SU-DHL-6 (cell line): ENCODE measurements around the gene FITM1.

Experiments
- H2AFZ ChIP-seq: fragments of 200-600 bp; sonication (generic); 2 replicates; pipeline ENCODE4 v1.6.1; 2014; ENCODE audit warnings: low read depth, mild to moderate bottlenecking, moderate library complexity, mixed read lengths, antibody characterized with exemption, low read length; ENCODE audit not compliant: severe bottlenecking
- H3F3A ChIP-seq: fragments of 200-600 bp; shearing (Covaris generic); 2 replicates; pipeline ENCODE4 v1.6.0; 2016; ENCODE audit warnings: antibody characterized with exemption, mild to moderate bottlenecking; ENCODE audit not compliant: insufficient read depth
- H3K27ac ChIP-seq: fragments of 200-600 bp; sonication (generic); 2 replicates; pipeline ENCODE4 v1.5.1; 2016; ENCODE audit warnings: low read depth, mild to moderate bottlenecking, low read length, moderate library complexity, mixed read lengths
- H3K27me3 ChIP-seq: fragments of 200-600 bp; sonication (generic), shearing (Covaris generic); 2 replicates; pipeline ENCODE4 v1.6.0; 2014; ENCODE audit warnings: mild to moderate bottlenecking, low read length
- H3K36me3 ChIP-seq: fragments of 200-600 bp; sonication (generic); 2 replicates; pipeline ENCODE4 v1.6.1; 2014; ENCODE audit warnings: mild to moderate bottlenecking, low read length, mixed read lengths
- H3K4me2 ChIP-seq: fragments of 300-600, 200-600 bp; shearing (Covaris generic), sonication (generic); 2 replicates; pipeline ENCODE4 v1.6.0; 2014; ENCODE audit warnings: low read length, low read depth, mild to moderate bottlenecking; ENCODE audit not compliant: poor library complexity, severe bottlenecking
- H3K4me3 ChIP-seq: fragments of 200-600 bp; sonication (generic); 2 replicates; pipeline ENCODE4 v1.5.1; 2014; ENCODE audit warnings: antibody characterized with exemption, low read length, mild to moderate bottlenecking, mixed read lengths; ENCODE audit not compliant: insufficient read depth, poor library complexity, severe bottlenecking
- H3K79me2 ChIP-seq: fragments of 200-600 bp; sonication (generic); 2 replicates; pipeline ENCODE4 v1.6.1; 2014; ENCODE audit warnings: mild to moderate bottlenecking, low read length, moderate library complexity; ENCODE audit not compliant: insufficient read depth
- H3K9ac ChIP-seq: fragments of 200-600 bp; sonication (generic); 2 replicates; pipeline ENCODE4 v1.7.0; 2014; ENCODE audit warnings: mild to moderate bottlenecking, low read length
- H3K9me2 ChIP-seq: fragments of 200-600 bp; sonication (generic); replicated peaks from 2 replicates; pipeline ENCODE4 v1.6.1; 2014; ENCODE audit warnings: low read length; ENCODE audit not compliant: insufficient read depth
- H3K9me3 ChIP-seq: fragments of 200-600 bp; sonication (generic); 2 replicates; pipeline ENCODE4 v1.6.1; 2014; ENCODE audit warnings: low read length, mixed read lengths; ENCODE audit not compliant: insufficient read depth
- H4K20me1 ChIP-seq: fragments of 200-600 bp; sonication (generic); 2 replicates; pipeline ENCODE4 v1.6.1; 2014; ENCODE audit warnings: low read depth, mild to moderate bottlenecking, antibody characterized with exemption, low read length, moderate library complexity, mixed read lengths
- EZH2phosphoT487 ChIP-seq: fragments of 200-600 bp; sonication (generic), shearing (Covaris generic); conservative IDR thresholded peaks from 2 replicates; pipeline ENCODE4 v1.6.1; 2018; ENCODE audit warnings: mild to moderate bottlenecking, antibody characterized with exemption, low read length, moderate library complexity, mixed read lengths
- TF ChIP-seq, protein P1 (sequence below): fragments of 200-600 bp; sonication (generic); IDR thresholded peaks from one replicate; pipeline ENCODE4 v1.5.1; 2017; ENCODE audit warnings: antibody characterized with exemption, mild to moderate bottlenecking, low read length, moderate library complexity; ENCODE audit not compliant: insufficient read depth, poor library complexity, severe bottlenecking

The FITM1 gene

DNA sequence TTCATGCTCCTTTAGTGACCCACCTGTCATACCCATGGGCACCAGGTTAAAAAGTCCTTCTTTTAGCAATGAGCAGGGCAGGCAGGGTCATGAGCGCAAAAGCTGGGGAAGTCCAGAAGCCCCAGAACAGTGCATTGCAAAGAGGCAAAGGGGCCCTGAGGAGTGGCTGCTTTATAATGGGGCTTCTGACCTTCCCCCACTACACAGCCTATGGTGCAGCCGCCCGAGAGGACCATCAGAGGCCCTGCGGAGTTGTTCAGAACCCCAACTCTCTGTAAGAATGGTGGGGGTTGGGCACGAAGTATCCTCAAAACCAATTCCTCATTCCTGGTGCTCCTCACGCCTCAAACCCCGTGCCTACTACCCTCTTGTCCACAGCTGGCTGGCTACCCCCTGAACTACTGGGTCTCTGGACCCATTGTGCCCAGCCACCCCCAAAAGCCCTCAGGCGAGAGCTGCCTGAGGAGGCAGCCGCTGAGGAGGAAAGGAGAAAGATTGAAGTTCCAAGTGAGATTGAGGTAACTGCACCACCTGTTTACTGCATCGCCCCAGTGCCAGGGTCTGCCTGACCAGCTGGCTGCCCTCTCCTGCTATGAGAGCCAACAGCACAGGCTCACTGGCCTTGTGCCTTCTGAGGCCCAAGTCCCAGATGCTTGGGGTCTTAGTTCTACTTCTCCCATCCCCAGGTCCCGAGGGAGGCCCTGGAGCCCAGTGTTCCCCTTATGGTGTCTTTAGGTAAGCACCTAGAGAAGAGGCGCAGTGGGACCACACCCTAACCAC lies 48.1 kb downstream of the FITM1 start:
- TF ChIP-seq EZH2phosphoT487: no peak
- TF ChIP-seq, protein P1, sequence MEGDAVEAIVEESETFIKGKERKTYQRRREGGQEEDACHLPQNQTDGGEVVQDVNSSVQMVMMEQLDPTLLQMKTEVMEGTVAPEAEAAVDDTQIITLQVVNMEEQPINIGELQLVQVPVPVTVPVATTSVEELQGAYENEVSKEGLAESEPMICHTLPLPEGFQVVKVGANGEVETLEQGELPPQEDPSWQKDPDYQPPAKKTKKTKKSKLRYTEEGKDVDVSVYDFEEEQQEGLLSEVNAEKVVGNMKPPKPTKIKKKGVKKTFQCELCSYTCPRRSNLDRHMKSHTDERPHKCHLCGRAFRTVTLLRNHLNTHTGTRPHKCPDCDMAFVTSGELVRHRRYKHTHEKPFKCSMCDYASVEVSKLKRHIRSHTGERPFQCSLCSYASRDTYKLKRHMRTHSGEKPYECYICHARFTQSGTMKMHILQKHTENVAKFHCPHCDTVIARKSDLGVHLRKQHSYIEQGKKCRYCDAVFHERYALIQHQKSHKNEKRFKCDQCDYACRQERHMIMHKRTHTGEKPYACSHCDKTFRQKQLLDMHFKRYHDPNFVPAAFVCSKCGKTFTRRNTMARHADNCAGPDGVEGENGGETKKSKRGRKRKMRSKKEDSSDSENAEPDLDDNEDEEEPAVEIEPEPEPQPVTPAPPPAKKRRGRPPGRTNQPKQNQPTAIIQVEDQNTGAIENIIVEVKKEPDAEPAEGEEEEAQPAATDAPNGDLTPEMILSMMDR: no peak
- H4K20me1 ChIP-seq: no peaks in the 10 kb centered on the region

DNA sequence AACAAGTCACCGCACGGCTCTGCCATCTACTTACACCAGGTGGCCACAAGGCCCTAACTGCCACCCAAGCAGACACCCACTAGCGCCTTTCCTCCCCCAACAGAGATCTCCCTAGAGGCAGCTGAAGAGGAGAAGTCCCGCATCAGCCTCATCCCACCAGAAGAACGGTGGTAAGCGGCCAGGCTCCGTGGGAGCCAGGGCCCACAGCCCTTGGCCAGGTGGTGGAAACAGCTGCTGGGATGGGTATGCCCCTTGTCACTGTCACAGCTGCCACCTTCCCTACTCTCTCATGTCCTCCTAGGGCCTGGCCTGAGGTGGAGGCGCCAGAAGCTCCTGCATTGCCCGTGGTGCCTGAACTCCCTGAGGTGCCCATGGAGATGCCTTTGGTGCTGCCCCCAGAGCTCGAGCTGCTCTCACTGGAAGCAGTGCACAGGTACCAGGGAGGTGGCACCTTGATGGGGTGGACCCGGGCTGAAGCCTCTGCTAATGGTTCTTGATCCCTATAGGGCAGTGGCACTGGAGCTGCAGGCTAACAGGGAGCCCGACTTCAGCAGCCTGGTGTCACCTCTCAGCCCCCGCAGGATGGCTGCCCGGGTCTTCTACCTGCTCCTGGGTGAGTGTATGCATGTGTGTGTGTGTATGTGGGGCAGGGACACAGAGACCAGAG lies 49.0 kb downstream of the FITM1 start:
- Histone ChIP-seq H3K4me3 (no peak overlapping the region), H3K9ac (no peak overlapping the region), H3K9me3 (no peaks in the 10 kb centered on the region), H3K4me2 (no peak overlapping the region), H3K27me3 (no peaks in the 10 kb centered on the region), H3K79me2 (no peaks in the 10 kb centered on the region), H3F3A (no peaks in the 10 kb centered on the region), H3K36me3 (no peaks in the 10 kb centered on the region), H4K20me1 (no peaks in the 10 kb centered on the region), H3K27ac (no peak overlapping the region), H3K9me2 (no peaks in the 10 kb centered on the region), H2AFZ (no peak overlapping the region)
- no peak for TF ChIP-seq EZH2phosphoT487
- TF ChIP-seq, protein P1: no peak

More for the DNA sequence above, 48.1 kb downstream of the FITM1 start:
- Histone ChIP-seq H2AFZ (no peak overlapping the region), H3F3A (no peaks in the 10 kb centered on the region), H3K9ac (no peak overlapping the region), H3K4me2 (no peak overlapping the region), H3K36me3 (no peaks in the 10 kb centered on the region), H3K27me3 (no peaks in the 10 kb centered on the region), H3K27ac (no peak overlapping the region), H3K9me3 (no peaks in the 10 kb centered on the region), H3K4me3 (no peak overlapping the region), H3K79me2 (no peaks in the 10 kb centered on the region), H3K9me2 (no peaks in the 10 kb centered on the region)

DNA sequence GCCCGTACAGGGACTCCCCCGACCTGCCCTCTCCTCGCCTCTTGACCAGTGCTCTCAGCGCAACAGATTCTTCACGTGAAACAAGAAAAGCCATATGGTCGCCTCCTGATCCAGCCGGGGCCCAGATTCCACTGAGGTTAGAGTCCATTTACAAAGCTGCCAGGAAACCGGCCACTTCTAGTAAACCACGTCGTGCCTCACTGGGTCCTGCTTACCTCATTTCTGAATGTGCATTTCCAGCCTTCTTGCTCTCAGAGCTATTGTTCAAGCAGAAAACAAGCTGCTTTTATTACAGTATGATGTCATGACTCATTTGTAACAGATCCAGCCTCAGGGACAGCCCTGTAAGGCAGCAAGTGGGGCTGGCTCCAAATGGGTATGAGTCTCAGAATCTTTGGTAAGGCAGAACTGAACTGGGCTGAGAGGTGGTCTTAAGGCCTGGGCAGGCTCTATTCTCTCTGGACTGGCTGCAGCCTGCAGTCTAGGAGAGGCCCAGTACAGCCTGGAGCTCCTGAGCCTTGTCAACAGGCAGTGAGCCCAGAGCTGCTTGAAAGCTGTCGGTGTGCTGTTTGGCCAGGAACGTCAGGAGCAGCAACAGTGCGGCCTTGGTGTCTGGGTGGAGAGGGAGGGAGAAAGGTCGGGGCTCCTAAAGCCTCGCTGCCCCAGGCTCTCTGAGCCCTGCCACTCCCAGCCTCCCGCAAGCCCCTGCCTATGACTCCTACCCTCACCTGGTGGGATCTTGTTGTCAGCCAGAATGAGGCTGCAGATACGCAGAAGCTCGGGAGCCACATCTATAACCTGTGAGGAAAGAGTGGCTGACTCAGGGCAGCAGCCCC lies 49.7 kb downstream of the FITM1 start:
- Histone ChIP-seq H3K4me3 (no peak overlapping the region), H4K20me1 (no peaks in the 10 kb centered on the region), H3K9me2 (no peaks in the 10 kb centered on the region), H3K27ac (no peak overlapping the region), H3K9ac (no peak overlapping the region), H3F3A (no peaks in the 10 kb centered on the region), H3K79me2 (no peaks in the 10 kb centered on the region), H3K9me3 (no peaks in the 10 kb centered on the region), H3K27me3 (no peaks in the 10 kb centered on the region), H2AFZ (no peak overlapping the region), H3K36me3 (no peaks in the 10 kb centered on the region), H3K4me2 (no peak overlapping the region)
- TF ChIP-seq, protein P1: no peak
- no peak for TF ChIP-seq EZH2phosphoT487
